Neural cell (in vitro differentiated cells): ENCODE results near the gene SPDYE1.
"Not testable (repeated sequence)": the region's sequence is repeated elsewhere in the genome, so short reads cannot be mapped to it uniquely, and the experiment has no call there.

Experiments
- CTCF ChIP-seq: fragments of 450-650 bp; IDR thresholded peaks from 2 replicates; pipeline ENCODE4 v1.5.1; 2014; ENCODE audit warnings: antibody characterized with exemption, mild to moderate bottlenecking, moderate library complexity; ENCODE audit not compliant: poor library complexity, severe bottlenecking
- EP300 ChIP-seq: fragments of 450-650 bp; conservative IDR thresholded peaks from 2 replicates; pipeline ENCODE4 v1.6.1; 2014; ENCODE audit warnings: antibody characterized with exemption, mild to moderate bottlenecking, moderate library complexity; ENCODE audit not compliant: poor library complexity, severe bottlenecking
- EZH2 ChIP-seq: fragments of 200-600, 300-800 bp; shearing (Covaris generic), sonication (generic); IDR thresholded peaks from 2 replicates; pipeline ENCODE4 v1.6.1; 2014; ENCODE audit warnings: antibody characterized with exemption, low read length, borderline replicate concordance, mild to moderate bottlenecking; ENCODE audit not compliant: insufficient read depth, poor library complexity, severe bottlenecking
- MXI1 ChIP-seq: fragments of 450-650 bp; conservative IDR thresholded peaks from 2 replicates; pipeline ENCODE4 v1.6.1; 2014; ENCODE audit warnings: antibody characterized with exemption, mild to moderate bottlenecking; ENCODE audit not compliant: poor library complexity, severe bottlenecking
- POLR2AphosphoS5 ChIP-seq: IDR thresholded peaks from 2 replicates; pipeline ENCODE4 v1.6.1; 2012
- RAD21 ChIP-seq: fragments of 450-650 bp; conservative IDR thresholded peaks from 2 replicates; pipeline ENCODE4 v1.6.1; 2014; ENCODE audit warnings: antibody characterized with exemption, mild to moderate bottlenecking, moderate library complexity
- REST ChIP-seq: IDR thresholded peaks from 2 replicates; pipeline ENCODE4 v1.6.1; 2012; ENCODE audit warnings: borderline replicate concordance
- SMC3 ChIP-seq: fragments of 450-650 bp; conservative IDR thresholded peaks from 2 replicates; pipeline ENCODE4 v1.6.1; 2014; ENCODE audit warnings: antibody characterized with exemption, mild to moderate bottlenecking, moderate library complexity; ENCODE audit not compliant: poor library complexity
- TAF1 ChIP-seq: IDR thresholded peaks from 2 replicates; pipeline ENCODE4 v1.6.1; 2012; ENCODE audit warnings: low read depth

GRCh38 chr7:43982848-43983247 lies 14.8 kb upstream of the SPDYE1 start:
- TF ChIP-seq EZH2, TAF1, CTCF, REST, MXI1, POLR2AphosphoS5, EP300, SMC3, RAD21: not testable (repeated sequence)
